Measurements from ENCODE around the gene AHDC1.

DNA sequence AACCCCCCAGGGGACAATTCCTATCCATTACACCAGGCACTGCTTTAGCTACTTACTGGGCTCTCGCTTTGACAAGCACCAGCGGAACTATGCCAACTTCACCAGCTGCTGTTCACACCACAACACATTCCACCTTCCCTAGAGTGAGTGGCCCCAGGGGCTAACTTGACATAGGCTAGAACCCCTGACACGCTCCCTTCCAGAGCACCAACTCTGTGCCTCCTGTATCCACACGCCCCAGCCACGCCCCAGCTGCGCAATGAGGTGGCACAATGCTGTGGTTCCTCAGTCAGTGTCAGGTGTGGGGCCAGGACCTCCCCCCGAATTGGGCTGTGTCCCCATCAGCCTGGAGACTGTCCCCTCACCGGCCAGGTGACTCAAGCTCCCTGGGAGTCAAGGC lies 42.7 kb upstream of the AHDC1 start:
- TF ChIP-seq, protein P1, sequence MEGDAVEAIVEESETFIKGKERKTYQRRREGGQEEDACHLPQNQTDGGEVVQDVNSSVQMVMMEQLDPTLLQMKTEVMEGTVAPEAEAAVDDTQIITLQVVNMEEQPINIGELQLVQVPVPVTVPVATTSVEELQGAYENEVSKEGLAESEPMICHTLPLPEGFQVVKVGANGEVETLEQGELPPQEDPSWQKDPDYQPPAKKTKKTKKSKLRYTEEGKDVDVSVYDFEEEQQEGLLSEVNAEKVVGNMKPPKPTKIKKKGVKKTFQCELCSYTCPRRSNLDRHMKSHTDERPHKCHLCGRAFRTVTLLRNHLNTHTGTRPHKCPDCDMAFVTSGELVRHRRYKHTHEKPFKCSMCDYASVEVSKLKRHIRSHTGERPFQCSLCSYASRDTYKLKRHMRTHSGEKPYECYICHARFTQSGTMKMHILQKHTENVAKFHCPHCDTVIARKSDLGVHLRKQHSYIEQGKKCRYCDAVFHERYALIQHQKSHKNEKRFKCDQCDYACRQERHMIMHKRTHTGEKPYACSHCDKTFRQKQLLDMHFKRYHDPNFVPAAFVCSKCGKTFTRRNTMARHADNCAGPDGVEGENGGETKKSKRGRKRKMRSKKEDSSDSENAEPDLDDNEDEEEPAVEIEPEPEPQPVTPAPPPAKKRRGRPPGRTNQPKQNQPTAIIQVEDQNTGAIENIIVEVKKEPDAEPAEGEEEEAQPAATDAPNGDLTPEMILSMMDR (IDR thresholded peaks at IDR 0.05; ENCODE audit: poor library complexity): no peak
- TF ChIP-seq EZH2 (IDR thresholded peaks at IDR 0.05; ENCODE audit: borderline replicate concordance) (no peak), EZH2phosphoT487 (IDR thresholded peaks at IDR 0.05; ENCODE audit: low read depth, severe bottlenecking, unreplicated experiment) (no peak)
